OCI-LY3 (cell line): ENCODE measurements around the gene KBTBD12.

ENCODE experiments used
- CTCF ChIP-seq: fragments of 200-600, 300-600 bp; sonication (generic); IDR thresholded peaks from 2 replicates; pipeline ENCODE4 v1.5.1; 2014; ENCODE audit warnings: antibody characterized with exemption, low read length, low read depth
- EZH2phosphoT487 ChIP-seq: fragments of 200-600 bp; shearing (Covaris generic); IDR thresholded peaks from 2 replicates; pipeline ENCODE4 v1.6.1; 2018; ENCODE audit warnings: antibody characterized with exemption, mixed run types, low read depth

GRCh38 chr3:127962937-127963336 is 47.9 kb downstream of the KBTBD12 start:
- TF ChIP-seq CTCF (no peak), EZH2phosphoT487 (no peak)
